K562 (cell line): ENCODE measurements around the gene CARD14.

Source experiments
- BCOR ChIP-seq: fragments of 450-650 bp; IDR thresholded peaks from 2 replicates; pipeline ENCODE4 v1.6.1; 2016
- CEBPZ ChIP-seq: fragments of 150-350 bp; IDR thresholded peaks from 2 replicates; pipeline ENCODE4 v1.6.1; 2014; ENCODE audit warnings: low read depth, mild to moderate bottlenecking, low read length, borderline replicate concordance
- FOXP1 ChIP-seq: sonication (generic); formaldehyde crosslinking; IDR thresholded peaks from 2 replicates; pipeline ENCODE4 v1.8.0; 2022; ENCODE audit warnings: mild to moderate bottlenecking, missing genetic modification reagents
- GATA2 ChIP-seq: sonication (generic); formaldehyde crosslinking; IDR thresholded peaks from 2 replicates; pipeline ENCODE4 v1.4.0; 2020; ENCODE audit warnings: mild to moderate bottlenecking, missing genetic modification reagents
- HMG20A ChIP-seq: fragments of 450-650 bp; formaldehyde crosslinking; conservative IDR thresholded peaks from 2 replicates; pipeline ENCODE4 v1.4.0; 2020; ENCODE audit warnings: mild to moderate bottlenecking, mixed read lengths
- ILF3 ChIP-seq: fragments of 450-650 bp; IDR thresholded peaks from 2 replicates; pipeline ENCODE4 v1.6.1; 2018; ENCODE audit warnings: antibody characterized with exemption, mild to moderate bottlenecking, moderate library complexity, borderline replicate concordance
- RAD51 ChIP-seq: fragments of 450-650 bp; IDR thresholded peaks from 2 replicates; pipeline ENCODE4 v1.7.1; 2016; ENCODE audit warnings: low read depth, mild to moderate bottlenecking, borderline replicate concordance
- RBM22 ChIP-seq: fragments of 200-400 bp; formaldehyde crosslinking; IDR thresholded peaks from 2 replicates; pipeline ENCODE4 v1.6.1; 2018; ENCODE audit warnings: low read length, low read depth; ENCODE audit not compliant: poor library complexity, severe bottlenecking
- SIN3A ChIP-seq, 2 experiments: fragments of 150-350 bp in 1 of 2; IDR thresholded peaks; 2 replicates each; pipeline ENCODE4 v1.6.1; 2011 to 2016; ENCODE audit warnings: borderline replicate concordance in 2 of 2, low read depth in 2 of 2, low read length in 2 of 2, mild to moderate bottlenecking in 2 of 2, moderate library complexity in 2 of 2; ENCODE audit not compliant: control insufficient read depth in 1 of 2
- YY1 ChIP-seq, 3 experiments: IDR thresholded peaks; 2 replicates each; pipeline ENCODE4 v1.6.1; 2011; ENCODE audit warnings: low read length in 2 of 3, mild to moderate bottlenecking in 2 of 3, moderate library complexity in 2 of 3, borderline replicate concordance in 1 of 3, control low read depth in 1 of 3, low read depth in 1 of 3; ENCODE audit not compliant: insufficient read depth in 3 of 3, insufficient replicate concordance in 2 of 3, control insufficient read depth in 1 of 3, insufficient read length in 1 of 3; ENCODE audit errors: extremely low read depth in 1 of 3
- TF ChIP-seq, protein P1 (sequence below): fragments of 250-450 bp; sonication (Bioruptor Pico); IDR thresholded peaks from 2 replicates; pipeline ENCODE4 v1.9.0; 2021; ENCODE audit warnings: mild to moderate bottlenecking, inconsistent platforms
- TF ChIP-seq, protein P2 (sequence below), 2 experiments: fragments of 450-650 bp in 1 of 2; sonication (generic) in 1 of 2; formaldehyde crosslinking in 1 of 2; IDR thresholded peaks in 1 of 2; conservative IDR thresholded peaks in 1 of 2; 2 replicates each; pipeline versions ENCODE4 v1.6.1 to v1.8.1; 2016 to 2023; ENCODE audit warnings: mild to moderate bottlenecking in 2 of 2, moderate library complexity in 2 of 2, inconsistent platforms in 1 of 2, missing genetic modification reagents in 1 of 2
- TF ChIP-seq, protein P3 (sequence below), 2 experiments: fragments of 200-800 bp in 1 of 2; sonication (Bioruptor generic) in 1 of 2; sonication (generic) in 1 of 2; formaldehyde crosslinking in 1 of 2; IDR thresholded peaks in 1 of 2; conservative IDR thresholded peaks in 1 of 2; 2 replicates each; pipeline versions ENCODE4 v1.5.0 to v1.6.1; 2016 to 2020; ENCODE audit warnings: missing compliant biosample characterization in 1 of 2, missing genetic modification characterization in 1 of 2, missing genetic modification reagents in 1 of 2

DNA sequence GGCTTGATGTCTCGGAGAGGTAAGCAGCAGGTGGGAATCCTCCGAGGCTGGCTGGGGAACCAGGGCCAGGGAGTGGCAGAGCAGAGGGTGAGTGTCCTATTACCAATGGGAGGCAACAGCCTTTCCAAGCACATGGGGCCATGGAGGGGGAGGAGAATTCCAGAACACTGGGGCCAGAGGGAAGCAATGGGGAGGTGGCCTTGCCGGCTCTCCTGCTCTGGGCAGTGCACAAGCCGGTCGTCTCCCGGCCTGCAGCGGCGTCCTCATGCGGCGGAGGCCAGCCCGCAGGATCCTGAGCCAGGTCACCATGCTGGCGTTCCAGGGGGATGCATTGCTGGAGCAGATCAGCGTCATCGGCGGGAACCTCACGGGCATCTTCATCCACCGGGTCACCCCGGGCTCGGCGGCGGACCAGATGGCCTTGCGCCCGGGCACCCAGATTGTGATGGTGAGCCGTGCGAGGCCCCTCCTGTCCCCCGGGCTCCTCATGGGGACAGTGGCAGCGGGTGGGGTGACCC lies 28.4 kb downstream of the CARD14 start:
- TF ChIP-seq CEBPZ: no peak
- TF ChIP-seq ILF3: no peak
- TF ChIP-seq, protein P1, sequence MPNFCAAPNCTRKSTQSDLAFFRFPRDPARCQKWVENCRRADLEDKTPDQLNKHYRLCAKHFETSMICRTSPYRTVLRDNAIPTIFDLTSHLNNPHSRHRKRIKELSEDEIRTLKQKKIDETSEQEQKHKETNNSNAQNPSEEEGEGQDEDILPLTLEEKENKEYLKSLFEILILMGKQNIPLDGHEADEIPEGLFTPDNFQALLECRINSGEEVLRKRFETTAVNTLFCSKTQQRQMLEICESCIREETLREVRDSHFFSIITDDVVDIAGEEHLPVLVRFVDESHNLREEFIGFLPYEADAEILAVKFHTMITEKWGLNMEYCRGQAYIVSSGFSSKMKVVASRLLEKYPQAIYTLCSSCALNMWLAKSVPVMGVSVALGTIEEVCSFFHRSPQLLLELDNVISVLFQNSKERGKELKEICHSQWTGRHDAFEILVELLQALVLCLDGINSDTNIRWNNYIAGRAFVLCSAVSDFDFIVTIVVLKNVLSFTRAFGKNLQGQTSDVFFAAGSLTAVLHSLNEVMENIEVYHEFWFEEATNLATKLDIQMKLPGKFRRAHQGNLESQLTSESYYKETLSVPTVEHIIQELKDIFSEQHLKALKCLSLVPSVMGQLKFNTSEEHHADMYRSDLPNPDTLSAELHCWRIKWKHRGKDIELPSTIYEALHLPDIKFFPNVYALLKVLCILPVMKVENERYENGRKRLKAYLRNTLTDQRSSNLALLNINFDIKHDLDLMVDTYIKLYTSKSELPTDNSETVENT: no peak
- no peak for TF ChIP-seq BCOR
- TF ChIP-seq SIN3A (IDR thresholded peaks at IDR 0.05; ENCODE audit: borderline replicate concordance in 2 of 2, control insufficient read depth in 1 of 2, low read depth in 2 of 2, low read length in 2 of 2): no peak
- TF ChIP-seq RAD51: no peak
- TF ChIP-seq, protein P2, sequence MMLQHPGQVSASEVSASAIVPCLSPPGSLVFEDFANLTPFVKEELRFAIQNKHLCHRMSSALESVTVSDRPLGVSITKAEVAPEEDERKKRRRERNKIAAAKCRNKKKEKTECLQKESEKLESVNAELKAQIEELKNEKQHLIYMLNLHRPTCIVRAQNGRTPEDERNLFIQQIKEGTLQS (IDR thresholded peaks at IDR 0.05): no peak
- TF ChIP-seq, protein P2 (CRISPR knock-in tag; conservative IDR thresholded peaks at IDR 0.05): no peak
- TF ChIP-seq, protein P3, sequence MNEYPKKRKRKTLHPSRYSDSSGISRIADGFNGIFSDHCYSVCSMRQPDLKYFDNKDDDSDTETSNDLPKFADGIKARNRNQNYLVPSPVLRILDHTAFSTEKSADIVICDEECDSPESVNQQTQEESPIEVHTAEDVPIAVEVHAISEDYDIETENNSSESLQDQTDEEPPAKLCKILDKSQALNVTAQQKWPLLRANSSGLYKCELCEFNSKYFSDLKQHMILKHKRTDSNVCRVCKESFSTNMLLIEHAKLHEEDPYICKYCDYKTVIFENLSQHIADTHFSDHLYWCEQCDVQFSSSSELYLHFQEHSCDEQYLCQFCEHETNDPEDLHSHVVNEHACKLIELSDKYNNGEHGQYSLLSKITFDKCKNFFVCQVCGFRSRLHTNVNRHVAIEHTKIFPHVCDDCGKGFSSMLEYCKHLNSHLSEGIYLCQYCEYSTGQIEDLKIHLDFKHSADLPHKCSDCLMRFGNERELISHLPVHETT (CRISPR knock-in tag; conservative IDR thresholded peaks at IDR 0.05 in 1 of 2, IDR thresholded peaks at IDR 0.05 in 1 of 2): no peak
- no peak for TF ChIP-seq RBM22
- TF ChIP-seq HMG20A: no peak
- TF ChIP-seq GATA2 (CRISPR knock-in tag): no peak
- TF ChIP-seq FOXP1 (CRISPR knock-in tag): no peak
- no peak for TF ChIP-seq YY1 (IDR thresholded peaks at IDR 0.05; ENCODE audit: borderline replicate concordance in 1 of 3, control insufficient read depth in 1 of 3, extremely low read depth in 1 of 3, insufficient read depth in 3 of 3, insufficient read length in 1 of 3, insufficient replicate concordance in 2 of 3, low read depth in 1 of 3, low read length in 2 of 3)
